ENCODE data around the gene CMSS1.

Gene CMSS1

DNA sequence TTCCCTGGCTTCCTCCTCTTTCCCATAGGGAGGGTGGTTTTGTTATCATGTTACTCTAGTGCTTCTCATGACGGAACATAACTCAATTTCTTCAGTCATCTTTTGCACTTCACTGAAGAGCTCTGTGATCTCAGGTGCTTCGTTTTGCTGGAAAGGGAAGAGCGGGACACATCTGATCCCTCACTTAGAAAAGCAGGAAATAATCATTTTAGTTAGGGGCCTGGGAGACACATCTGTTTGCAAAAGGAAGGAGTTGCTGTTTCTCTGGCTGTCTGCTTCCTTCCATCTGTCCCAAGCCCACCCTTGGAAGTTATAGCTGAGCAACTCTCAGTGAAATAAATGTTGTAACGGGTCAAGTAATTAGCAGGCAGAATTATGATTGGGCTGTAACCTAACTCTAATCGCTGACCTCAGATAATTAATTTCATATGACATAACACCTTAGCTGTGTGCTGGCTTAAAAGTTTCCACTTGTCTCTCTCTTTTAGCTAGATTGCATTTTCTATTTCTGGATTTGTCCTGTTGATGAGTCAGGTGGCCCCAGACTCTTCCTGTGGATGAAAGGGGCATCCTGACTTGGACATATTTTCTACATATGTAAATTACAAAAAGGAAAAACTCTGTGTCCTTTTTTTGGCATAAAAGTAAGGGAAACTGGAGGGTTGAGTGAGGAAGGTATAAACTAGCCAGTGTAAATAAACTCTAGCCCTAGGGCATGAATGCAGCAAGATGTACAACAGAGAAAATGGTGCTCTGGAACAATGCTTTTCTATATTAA is 307.7 kb downstream of the CMSS1 start:
- DNase-seq (ENCODE audit: extremely low read depth, low read depth) = no peak
- TF ChIP-seq, protein P1, sequence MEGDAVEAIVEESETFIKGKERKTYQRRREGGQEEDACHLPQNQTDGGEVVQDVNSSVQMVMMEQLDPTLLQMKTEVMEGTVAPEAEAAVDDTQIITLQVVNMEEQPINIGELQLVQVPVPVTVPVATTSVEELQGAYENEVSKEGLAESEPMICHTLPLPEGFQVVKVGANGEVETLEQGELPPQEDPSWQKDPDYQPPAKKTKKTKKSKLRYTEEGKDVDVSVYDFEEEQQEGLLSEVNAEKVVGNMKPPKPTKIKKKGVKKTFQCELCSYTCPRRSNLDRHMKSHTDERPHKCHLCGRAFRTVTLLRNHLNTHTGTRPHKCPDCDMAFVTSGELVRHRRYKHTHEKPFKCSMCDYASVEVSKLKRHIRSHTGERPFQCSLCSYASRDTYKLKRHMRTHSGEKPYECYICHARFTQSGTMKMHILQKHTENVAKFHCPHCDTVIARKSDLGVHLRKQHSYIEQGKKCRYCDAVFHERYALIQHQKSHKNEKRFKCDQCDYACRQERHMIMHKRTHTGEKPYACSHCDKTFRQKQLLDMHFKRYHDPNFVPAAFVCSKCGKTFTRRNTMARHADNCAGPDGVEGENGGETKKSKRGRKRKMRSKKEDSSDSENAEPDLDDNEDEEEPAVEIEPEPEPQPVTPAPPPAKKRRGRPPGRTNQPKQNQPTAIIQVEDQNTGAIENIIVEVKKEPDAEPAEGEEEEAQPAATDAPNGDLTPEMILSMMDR (IDR thresholded peaks at IDR 0.05; ENCODE audit: low read depth, low read length) = no peak

- no peak for DNase-seq (ENCODE audit: extremely low read depth, low read depth)
- TF ChIP-seq, protein P1 (IDR thresholded peaks at IDR 0.05; ENCODE audit: low read depth, low read length) = no peak
Observed at GRCh38 chr3:100127792-100128191, 310.1 kb downstream of the CMSS1 start.

DNA sequence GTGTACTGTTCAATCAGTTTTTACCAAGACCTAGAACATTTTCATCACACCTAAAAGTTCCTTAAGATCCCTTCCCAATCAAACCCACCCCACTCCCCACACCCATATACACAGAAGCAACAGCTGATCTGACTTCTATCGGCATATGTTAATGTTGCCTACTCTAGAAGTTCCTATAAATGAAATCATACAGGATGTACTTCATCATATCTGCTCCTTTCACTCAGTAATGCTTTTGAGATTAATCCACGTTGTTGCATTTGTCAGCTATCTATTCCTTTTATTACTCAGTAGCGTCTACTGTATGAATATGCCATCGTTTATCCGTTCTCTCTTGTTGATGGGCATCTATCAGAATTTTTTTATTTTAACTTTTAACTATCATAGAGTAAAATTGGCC is 310.9 kb downstream of the CMSS1 start:
- TF ChIP-seq, protein P1 (IDR thresholded peaks at IDR 0.05; ENCODE audit: low read depth, low read length) = no peak
- no peak for DNase-seq (ENCODE audit: extremely low read depth, low read depth)

- TF ChIP-seq, protein P1 (IDR thresholded peaks at IDR 0.05; ENCODE audit: low read depth, low read length) = no peak
- DNase-seq (ENCODE audit: extremely low read depth, low read depth) = no peak
Observed at GRCh38 chr3:100129941-100130340, 312.3 kb downstream of the CMSS1 start.

GRCh38 chr3:100131241-100131640 is 313.6 kb downstream of the CMSS1 start:
- DNase-seq (ENCODE audit: extremely low read depth, low read depth) = no peak
- TF ChIP-seq, protein P1 (IDR thresholded peaks at IDR 0.05; ENCODE audit: low read depth, low read length) = no peak

DNA sequence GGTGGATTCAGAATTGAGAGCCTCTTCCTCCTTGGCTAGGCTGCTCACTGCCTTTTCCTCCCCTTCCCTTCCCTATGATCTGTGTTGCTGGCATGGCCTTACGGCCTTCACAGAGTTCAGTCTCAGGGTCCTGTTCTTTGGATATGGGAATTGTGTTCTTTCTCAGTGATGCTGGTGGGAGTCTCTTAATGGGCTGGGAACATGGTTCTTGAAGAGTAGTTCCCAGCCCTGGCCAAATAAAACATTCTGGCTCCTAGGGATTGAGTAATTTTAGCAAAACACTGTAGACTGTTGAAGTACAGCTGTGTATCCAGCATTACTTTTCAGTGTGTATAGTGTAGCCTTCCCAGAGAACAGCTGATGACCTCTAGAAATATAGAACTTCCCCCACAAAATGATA is 319.3 kb downstream of the CMSS1 start:
- no peak for DNase-seq (ENCODE audit: extremely low read depth, low read depth)
- TF ChIP-seq, protein P1 (IDR thresholded peaks at IDR 0.05; ENCODE audit: low read depth, low read length) = no peak

DNA sequence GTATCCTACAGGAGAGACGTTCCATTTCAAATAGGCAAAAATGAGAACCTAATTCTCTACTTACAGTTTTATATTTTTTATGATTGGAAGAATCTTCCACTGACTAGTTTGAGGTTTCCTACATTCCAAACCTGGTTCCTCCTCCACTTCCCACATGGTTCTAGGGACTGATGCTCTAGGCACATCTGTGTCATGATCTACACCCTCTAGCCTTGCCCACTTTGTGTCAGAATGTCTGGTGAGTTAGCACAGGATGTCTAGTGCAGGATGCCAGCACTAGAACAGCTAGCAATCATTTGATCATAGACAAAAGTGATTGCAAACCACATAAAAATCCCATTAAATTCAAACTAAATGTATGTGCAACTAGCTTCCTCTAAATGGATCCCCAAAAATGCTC is 323.3 kb downstream of the CMSS1 start:
- DNase-seq (ENCODE audit: extremely low read depth, low read depth) = no peak
- TF ChIP-seq, protein P1 (IDR thresholded peaks at IDR 0.05; ENCODE audit: low read depth, low read length) = no peak

Data from AG09319 (cell line).